ENCODE results near the gene ANKFN1. TPM values are rescaled to one million over a fixed set of nuclear protein-coding genes. Genes with fewer than 3 reads are reported as not detected.

Gene ANKFN1
- total RNA-seq, 2 donors from 2014 or later: 3.0 to 7.3 TPM

DNA sequence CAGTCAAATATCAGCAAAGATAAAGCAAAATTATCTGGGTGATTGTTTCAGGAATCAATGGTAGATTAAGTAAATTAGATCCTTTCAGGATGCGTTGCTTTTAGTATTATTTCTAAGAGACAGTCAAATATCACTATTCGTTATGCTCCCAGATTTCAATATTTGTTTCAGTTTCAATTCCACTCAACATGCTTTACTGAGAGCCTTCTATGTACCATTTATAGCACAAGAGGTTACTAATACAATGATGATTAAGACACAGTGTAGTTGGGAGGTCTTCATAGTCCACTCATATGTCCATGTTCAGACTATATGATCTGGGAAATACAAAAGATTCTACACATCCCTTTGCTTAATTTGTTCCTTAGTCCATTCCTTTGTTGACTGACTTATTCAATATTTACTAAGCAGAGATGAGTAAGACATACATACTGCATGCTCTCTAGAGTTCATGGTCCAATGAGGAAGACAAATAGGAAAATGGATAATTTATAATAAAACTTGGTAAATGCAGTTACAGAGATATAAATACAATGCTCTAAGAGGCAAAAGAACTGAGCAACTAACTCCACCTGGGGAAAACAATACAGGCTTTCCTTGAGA lies 352.0 kb downstream of the ANKFN1 start:
- Histone ChIP-seq H3K27ac (no peak overlapping the region), H3K4me1 (replicated peaks) (no peaks in the 10 kb centered on the region), H3K27me3 (replicated peaks; ENCODE audit: insufficient read depth) (no peaks in the 10 kb centered on the region), H3K9me3 (no peaks in the 10 kb centered on the region), H3K36me3 (no peaks in the 10 kb centered on the region), H3K4me3 (no peak overlapping the region)
- intact Hi-C loops (cut with DNase I): loop anchor here (10.0 kb wide), 1 partner anchor 210 kb away; no protein-coding TSS in a partner anchor
- TF ChIP-seq, protein P1, sequence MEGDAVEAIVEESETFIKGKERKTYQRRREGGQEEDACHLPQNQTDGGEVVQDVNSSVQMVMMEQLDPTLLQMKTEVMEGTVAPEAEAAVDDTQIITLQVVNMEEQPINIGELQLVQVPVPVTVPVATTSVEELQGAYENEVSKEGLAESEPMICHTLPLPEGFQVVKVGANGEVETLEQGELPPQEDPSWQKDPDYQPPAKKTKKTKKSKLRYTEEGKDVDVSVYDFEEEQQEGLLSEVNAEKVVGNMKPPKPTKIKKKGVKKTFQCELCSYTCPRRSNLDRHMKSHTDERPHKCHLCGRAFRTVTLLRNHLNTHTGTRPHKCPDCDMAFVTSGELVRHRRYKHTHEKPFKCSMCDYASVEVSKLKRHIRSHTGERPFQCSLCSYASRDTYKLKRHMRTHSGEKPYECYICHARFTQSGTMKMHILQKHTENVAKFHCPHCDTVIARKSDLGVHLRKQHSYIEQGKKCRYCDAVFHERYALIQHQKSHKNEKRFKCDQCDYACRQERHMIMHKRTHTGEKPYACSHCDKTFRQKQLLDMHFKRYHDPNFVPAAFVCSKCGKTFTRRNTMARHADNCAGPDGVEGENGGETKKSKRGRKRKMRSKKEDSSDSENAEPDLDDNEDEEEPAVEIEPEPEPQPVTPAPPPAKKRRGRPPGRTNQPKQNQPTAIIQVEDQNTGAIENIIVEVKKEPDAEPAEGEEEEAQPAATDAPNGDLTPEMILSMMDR (IDR thresholded peaks at IDR 0.05): no peak
- no peak for DNase-seq (ENCODE audit: low spot score)
- WGBS: 89% methylated on average over 2 of the region's 2 CpGs

DNA sequence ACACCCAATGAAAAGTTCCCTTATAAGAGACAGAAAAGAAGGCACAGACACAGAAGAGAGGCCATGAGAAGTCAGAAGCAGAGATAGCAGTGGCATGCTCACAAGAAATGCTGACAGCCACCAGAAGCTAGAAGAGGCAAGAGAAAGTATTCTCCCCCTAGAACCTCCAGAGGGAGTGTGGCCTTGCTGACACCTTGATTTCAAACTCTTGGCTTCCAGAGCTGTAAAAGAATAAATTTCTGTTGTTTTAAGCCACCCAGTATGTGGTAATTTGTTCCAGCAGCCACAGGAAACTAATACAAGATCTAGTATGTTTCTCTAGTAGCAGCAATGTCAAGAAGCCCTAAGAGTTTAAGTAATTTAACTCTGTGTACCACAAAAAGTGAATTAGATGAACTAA lies 353.1 kb downstream of the ANKFN1 start:
- TF ChIP-seq, protein P1 (IDR thresholded peaks at IDR 0.05): no peak
- Histone ChIP-seq H3K27me3 (replicated peaks; ENCODE audit: insufficient read depth) (no peaks in the 10 kb centered on the region), H3K27ac (no peak overlapping the region), H3K4me1 (replicated peaks) (no peaks in the 10 kb centered on the region), H3K36me3 (no peaks in the 10 kb centered on the region), H3K4me3 (no peak overlapping the region), H3K9me3 (no peaks in the 10 kb centered on the region)
- no peak for DNase-seq (ENCODE audit: low spot score)
- intact Hi-C loops (cut with DNase I): loop anchor here (10.0 kb wide), 1 partner anchor 208 kb away; no protein-coding TSS in a partner anchor

DNA sequence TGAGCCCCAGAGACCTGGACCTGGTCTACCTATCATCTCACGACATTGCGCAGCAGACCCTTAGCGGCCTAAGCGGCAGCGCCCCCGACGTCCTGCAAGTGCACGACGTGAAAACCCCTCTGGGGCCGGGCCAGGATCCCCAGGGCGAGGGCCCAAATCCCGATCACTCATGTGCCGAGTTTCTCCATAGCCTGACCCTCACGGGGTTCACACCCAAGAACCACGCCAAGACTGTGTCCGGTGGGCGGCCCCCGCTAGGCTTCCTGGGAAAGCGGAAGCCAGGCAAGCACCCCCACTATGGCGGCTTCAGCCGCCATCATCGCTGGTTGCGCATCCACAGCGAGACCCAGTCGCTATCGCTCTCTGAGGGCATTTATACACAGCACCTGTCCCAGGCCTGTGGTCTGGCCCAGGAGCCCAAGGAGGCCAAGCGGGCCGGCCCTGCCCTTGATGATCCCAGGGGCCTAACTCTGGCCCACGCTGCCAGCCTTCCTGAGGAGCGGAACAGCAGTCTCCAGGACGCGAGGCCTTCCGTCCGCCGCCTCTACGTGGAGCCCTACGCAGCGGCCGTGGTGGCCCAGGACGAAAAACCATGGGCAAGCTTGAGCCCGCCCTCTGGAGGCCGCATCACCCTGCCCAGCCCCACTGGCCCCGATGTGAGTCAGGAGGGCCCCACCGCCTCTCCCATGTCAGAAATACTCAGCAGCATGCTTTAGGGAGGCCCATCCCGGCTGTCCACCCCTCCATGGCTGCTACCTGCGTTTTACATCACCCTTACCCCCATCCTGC lies 357.5 kb downstream of the ANKFN1 start:
- Histone ChIP-seq H3K4me3 (no peak overlapping the region), H3K36me3 (no peaks in the 10 kb centered on the region), H3K9me3 (no peaks in the 10 kb centered on the region), H3K4me1 (replicated peaks) (no peaks in the 10 kb centered on the region), H3K27ac (no peak overlapping the region), H3K27me3 (replicated peaks; ENCODE audit: insufficient read depth) (no peaks in the 10 kb centered on the region)
- WGBS: 97% methylated on average over 40 of the region's 46 CpGs
- intact Hi-C loops (cut with DNase I): no loop called here
- TF ChIP-seq, protein P1 (IDR thresholded peaks at IDR 0.05): no peak
- TF ChIP-seq POLR2A (IDR thresholded peaks at IDR 0.05): no peak
- no peak for TF ChIP-seq POLR2AphosphoS5 (IDR thresholded peaks at IDR 0.05)
- DNase-seq (ENCODE audit: low spot score): no peak

DNA sequence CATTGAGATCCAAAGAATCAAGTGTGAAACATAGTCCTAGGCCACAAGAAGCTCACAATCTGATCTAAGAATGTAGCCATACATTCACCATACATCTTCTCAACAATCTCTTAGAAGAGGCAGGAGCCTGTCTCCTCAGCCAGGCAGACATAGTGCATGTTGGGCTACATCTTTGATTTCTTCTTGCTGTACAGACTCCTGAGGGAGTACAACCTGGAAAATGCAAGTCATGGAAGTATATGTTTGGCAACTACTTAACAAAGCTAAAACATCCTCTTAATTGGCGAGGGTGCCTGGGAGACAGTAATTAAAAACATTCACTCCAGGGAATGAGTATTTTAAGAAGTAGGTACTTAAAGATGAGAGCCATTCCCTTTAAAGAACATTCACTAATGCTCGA lies 361.0 kb downstream of the ANKFN1 start:
- Histone ChIP-seq H3K4me3 (no peak overlapping the region), H3K27me3 (replicated peaks; ENCODE audit: insufficient read depth) (no peaks in the 10 kb centered on the region), H3K4me1 (replicated peaks) (no peaks in the 10 kb centered on the region), H3K27ac (no peak overlapping the region), H3K36me3 (no peaks in the 10 kb centered on the region), H3K9me3 (no peaks in the 10 kb centered on the region)
- TF ChIP-seq POLR2AphosphoS5 (IDR thresholded peaks at IDR 0.05) (no peak), POLR2A (IDR thresholded peaks at IDR 0.05) (no peak)
- TF ChIP-seq, protein P1 (IDR thresholded peaks at IDR 0.05): no peak
- 91% methylated on average over 2 of the region's 2 CpGs for WGBS
- intact Hi-C loops (cut with DNase I): no loop called here
- DNase-seq (ENCODE audit: low spot score): no peak

DNA sequence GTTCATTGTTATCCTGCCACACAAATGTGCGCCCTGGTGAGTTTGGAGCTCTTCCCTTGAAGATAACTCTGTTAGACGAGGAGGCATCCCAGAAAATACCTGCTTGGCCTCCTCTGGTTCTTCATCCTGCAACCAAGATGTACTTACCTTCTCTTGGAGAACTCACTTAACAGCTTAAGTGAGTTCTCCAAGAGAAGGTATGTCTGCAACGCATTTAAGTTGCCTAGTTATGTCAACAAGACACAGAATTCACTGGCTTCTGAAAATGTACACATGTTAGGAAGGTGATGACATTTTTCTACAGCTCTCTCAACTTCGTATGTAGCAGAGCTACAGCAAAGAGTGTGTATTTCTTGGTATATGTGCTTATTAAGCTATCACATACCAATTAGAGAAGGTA lies 361.6 kb downstream of the ANKFN1 start:
- Histone ChIP-seq H3K27me3 (replicated peaks; ENCODE audit: insufficient read depth) (no peaks in the 10 kb centered on the region), H3K4me3 (no peak overlapping the region), H3K4me1 (replicated peaks) (no peaks in the 10 kb centered on the region), H3K9me3 (no peaks in the 10 kb centered on the region), H3K27ac (no peak overlapping the region), H3K36me3 (no peaks in the 10 kb centered on the region)
- 67% methylated on average over 4 of the region's 4 CpGs for WGBS
- DNase-seq (ENCODE audit: low spot score): no peak
- TF ChIP-seq, protein P1 (IDR thresholded peaks at IDR 0.05): no peak
- TF ChIP-seq POLR2A (IDR thresholded peaks at IDR 0.05) (no peak), POLR2AphosphoS5 (IDR thresholded peaks at IDR 0.05) (no peak)
- intact Hi-C loops (cut with DNase I): no loop called here
